OCI-LY7 (cell line): Measurements from ENCODE around the gene CMTR2. TPM values are rescaled to one million over a fixed set of nuclear protein-coding genes. Genes with fewer than 3 reads are reported as not detected.

ENCODE experiments used
- BruUV-seq: library from RNA; stranded (reverse); fragments of 400-500 nt; replicated peaks from 2 replicates; lab custom pipeline; 2021; lab: Mats Ljungman, UMichigan
- CTCF ChIA-PET: fragments of 300-600 bp; sonication (Branson Sonifier 250); formaldehyde crosslinking; loops from one replicate; lab custom pipeline; 2022; ENCODE audit warnings: antibody characterized with exemption; ENCODE audit not compliant: unreplicated experiment; lab: Charles Lee
- POLR2A ChIA-PET: fragments of 300-600 bp; sonication (Branson Sonifier 250); formaldehyde crosslinking; loops from one replicate; lab custom pipeline; 2022; ENCODE audit warnings: antibody characterized with exemption; lab: Charles Lee
- DNase-seq: peaks from one replicate; pipeline ENCODE4 v3.0.0-alpha.2; 2015; ENCODE audit warnings: low spot score
- H2AFZ ChIP-seq: fragments of 200-600 bp; sonication (generic), shearing (Covaris generic); 2 replicates; pipeline ENCODE4 v1.6.1; 2014; ENCODE audit warnings: mild to moderate bottlenecking, antibody characterized with exemption, low read length, moderate library complexity
- H3K27ac ChIP-seq: fragments of 200-600 bp; sonication (generic); 2 replicates; pipeline ENCODE4 v1.5.1; 2014; ENCODE audit warnings: mixed run types, low read depth, mild to moderate bottlenecking, moderate library complexity, low read length, inconsistent platforms; ENCODE audit not compliant: poor library complexity, severe bottlenecking
- H3K36me3 ChIP-seq: fragments of 200-600 bp; sonication (generic); 2 replicates; pipeline ENCODE4 v1.6.1; 2014; ENCODE audit warnings: mild to moderate bottlenecking, antibody characterized with exemption, low read length, moderate library complexity, mixed read lengths; ENCODE audit not compliant: insufficient read depth
- H3K4me1 ChIP-seq: fragments of 200-600 bp; sonication (generic); 2 replicates; pipeline ENCODE4 v1.5.1; 2014; ENCODE audit warnings: mild to moderate bottlenecking, low read length; ENCODE audit not compliant: insufficient read depth, poor library complexity, severe bottlenecking
- H3K4me2 ChIP-seq: fragments of 200-600 bp; sonication (generic); 2 replicates; pipeline ENCODE4 v1.6.1; 2014; ENCODE audit warnings: mild to moderate bottlenecking, low read length
- H3K4me3 ChIP-seq: fragments of 200-600 bp; sonication (generic); 2 replicates; pipeline ENCODE4 v1.5.1; 2014; ENCODE audit warnings: mild to moderate bottlenecking, low read depth, low read length; ENCODE audit not compliant: poor library complexity, severe bottlenecking
- H3K79me2 ChIP-seq: fragments of 200-600 bp; sonication (generic); 2 replicates; pipeline ENCODE4 v1.6.1; 2016; ENCODE audit warnings: low read depth, mild to moderate bottlenecking, low read length, moderate library complexity, mixed read lengths; ENCODE audit not compliant: insufficient read depth
- H3K9me2 ChIP-seq: fragments of 200-600 bp; sonication (generic); 2 replicates; pipeline ENCODE4 v1.6.1; 2016; ENCODE audit warnings: mild to moderate bottlenecking, low read length, mixed read lengths; ENCODE audit not compliant: insufficient read depth
- H3K9me3 ChIP-seq: fragments of 200-600 bp; sonication (generic); 2 replicates; pipeline ENCODE4 v1.6.1; 2014; ENCODE audit warnings: mild to moderate bottlenecking, mixed run types, low read length, mixed read lengths
- H4K20me1 ChIP-seq: fragments of 200-600 bp; sonication (generic); 2 replicates; pipeline ENCODE4 v1.6.1; 2014; ENCODE audit warnings: mild to moderate bottlenecking, antibody characterized with exemption, low read length, moderate library complexity, mixed read lengths; ENCODE audit not compliant: insufficient read depth
- CTCF ChIP-seq: fragments of 200-600 bp; sonication (generic); conservative IDR thresholded peaks from 2 replicates; pipeline ENCODE4 v1.5.1; 2014; ENCODE audit warnings: mild to moderate bottlenecking, antibody characterized with exemption, low read length, moderate library complexity, mixed read lengths
- EZH2phosphoT487 ChIP-seq: fragments of 200-600 bp; sonication (generic); IDR thresholded peaks from 2 replicates; pipeline ENCODE4 v1.6.1; 2018; ENCODE audit warnings: low read depth, borderline replicate concordance, mild to moderate bottlenecking, mixed run types, antibody characterized with exemption, low read length, moderate library complexity, mixed read lengths
- intact Hi-C: fragments of 100-400 bp; cut with micrococcal nuclease; formaldehyde crosslinking; loops from one replicate; pipeline ENCODE4 v1.10.0; 2022; ENCODE audit not compliant: unreplicated experiment
- total RNA-seq, 2 experiments: library from RNA; depleted of rRNA in 1 of 2; stranded (reverse); fragments of >200 nt in 1 of 2; shearing (Covaris generic) in 1 of 2; gene quantifications; 2 replicates each; pipeline ENCODE4 v1.2.3, GENCODE V29; 2014 to 2022

CMTR2 gene
- total RNA-seq, 2 experiments from 2014 or later = 10.4 to 10.9 TPM

DNA sequence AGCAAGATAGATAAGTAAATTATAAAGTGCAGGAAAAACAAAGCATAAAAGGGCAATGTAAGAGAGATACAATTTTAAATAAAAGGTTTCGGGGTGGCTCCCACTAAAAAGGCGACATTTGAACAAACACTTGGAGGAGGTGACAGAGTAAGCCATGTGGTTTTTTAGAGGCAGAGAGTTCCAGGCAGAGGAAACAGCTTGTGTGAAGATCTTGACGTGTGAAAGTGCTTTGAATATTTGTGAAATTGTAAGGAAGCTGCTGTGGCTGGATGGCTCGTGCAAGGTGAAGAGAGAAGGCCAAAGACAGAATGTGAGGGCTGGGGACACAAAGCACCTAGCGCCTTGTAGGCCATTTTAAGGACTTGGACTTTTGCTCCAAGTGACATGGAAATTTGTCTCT lies 30.1 kb downstream of the CMTR2 start:
- Histone ChIP-seq H2AFZ (no peak overlapping the region), H3K4me3 (no peak overlapping the region), H4K20me1 (no peaks in the 10 kb centered on the region), H3K4me1 (no peaks in the 10 kb centered on the region), H3K9me3 (no peaks in the 10 kb centered on the region), H3K9me2 (no peaks in the 10 kb centered on the region), H3K27ac (no peak overlapping the region), H3K36me3 (no peaks in the 10 kb centered on the region), H3K79me2 (no peaks in the 10 kb centered on the region), H3K4me2 (no peak overlapping the region)
- intact Hi-C loops = loop anchor here (10.0 kb wide), 1 partner anchor 56 kb away; no protein-coding TSS in a partner anchor
- BruUV-seq = no TSS peak
- TF ChIP-seq CTCF = no peak
- no peak for TF ChIP-seq EZH2phosphoT487
- POLR2A ChIA-PET = no interaction called here
- no peak for DNase-seq
- CTCF ChIA-PET = no interaction called here

GRCh38 chr16:71258372-71258771 lies 30.8 kb downstream of the CMTR2 start:
- DNase-seq = no peak
- ChIA-PET CTCF (no interaction called here), POLR2A (no interaction called here)
- H3K4me3 ChIP-seq = no peak overlapping the region
- no peaks in the 10 kb centered on the region for H3K79me2 ChIP-seq
- H3K4me2 ChIP-seq = no peak overlapping the region
- no peak overlapping the region for H2AFZ ChIP-seq
- H3K36me3 ChIP-seq = no peaks in the 10 kb centered on the region
- H3K4me1 ChIP-seq = no peaks in the 10 kb centered on the region
- no peaks in the 10 kb centered on the region for H3K9me3 ChIP-seq
- H3K9me2 ChIP-seq = no peaks in the 10 kb centered on the region
- no peak for TF ChIP-seq CTCF
- no peak for TF ChIP-seq EZH2phosphoT487
- BruUV-seq = no TSS peak
- no peaks in the 10 kb centered on the region for H4K20me1 ChIP-seq
- no peak overlapping the region for H3K27ac ChIP-seq
- intact Hi-C loops = loop anchor here (10.0 kb wide), 1 partner anchor 56 kb away; no protein-coding TSS in a partner anchor

GRCh38 chr16:71257768-71258167 lies 31.4 kb downstream of the CMTR2 start:
- TF ChIP-seq CTCF (no peak), EZH2phosphoT487 (no peak)
- H2AFZ ChIP-seq = no peak overlapping the region
- no peaks in the 10 kb centered on the region for H3K79me2 ChIP-seq
- intact Hi-C loops = loop anchor here (10.0 kb wide), 1 partner anchor 57 kb away; no protein-coding TSS in a partner anchor
- BruUV-seq = no TSS peak
- CTCF ChIA-PET = no interaction called here
- no peak overlapping the region for H3K4me2 ChIP-seq
- no peak overlapping the region for H3K27ac ChIP-seq
- H3K9me3 ChIP-seq = no peaks in the 10 kb centered on the region
- no peaks in the 10 kb centered on the region for H3K9me2 ChIP-seq
- H4K20me1 ChIP-seq = no peaks in the 10 kb centered on the region
- H3K4me3 ChIP-seq = no peak overlapping the region
- H3K4me1 ChIP-seq = no peaks in the 10 kb centered on the region
- POLR2A ChIA-PET = no interaction called here
- DNase-seq = no peak
- no peaks in the 10 kb centered on the region for H3K36me3 ChIP-seq
